K562 (cell line): ENCODE results near the gene DCP1B. TPM values are rescaled to one million over a fixed set of nuclear protein-coding genes. Genes with fewer than 3 reads are reported as not detected.

Experiments
- CBFA2T3 ChIP-seq: fragments of 450-650 bp; IDR thresholded peaks from 2 replicates; pipeline ENCODE4 v1.6.1; 2017
- CBFB ChIP-seq: sonication (generic); formaldehyde crosslinking; IDR thresholded peaks from 2 replicates; pipeline ENCODE4 v1.4.0; 2020; ENCODE audit warnings: mild to moderate bottlenecking, missing genetic modification reagents
- DIDO1 ChIP-seq: fragments of 450-650 bp; IDR thresholded peaks from 2 replicates; pipeline ENCODE4 v1.6.1; 2016; ENCODE audit warnings: low read depth, missing biosample characterization, missing genetic modification characterization
- DPF2 ChIP-seq: fragments of 450-650 bp; IDR thresholded peaks from 2 replicates; pipeline ENCODE4 v1.6.1; 2016
- EP300 ChIP-seq: IDR thresholded peaks from 2 replicates; pipeline ENCODE4 v1.6.1; 2012; ENCODE audit warnings: low read length, improper control_type of control experiment
- HMG20B ChIP-seq: fragments of 250-450 bp; sonication (Bioruptor Pico); IDR thresholded peaks from 2 replicates; pipeline ENCODE4 v1.5.0; 2021; ENCODE audit warnings: mild to moderate bottlenecking
- KAT7 ChIP-seq: sonication (generic); formaldehyde crosslinking; IDR thresholded peaks from 2 replicates; pipeline ENCODE4 v1.8.0; 2022; ENCODE audit warnings: missing genetic modification reagents, mild to moderate bottlenecking, borderline replicate concordance
- L3MBTL2 ChIP-seq: fragments of 450-650 bp; IDR thresholded peaks from 2 replicates; pipeline ENCODE4 v1.6.1; 2016; ENCODE audit warnings: mild to moderate bottlenecking, moderate library complexity
- MXI1 ChIP-seq: IDR thresholded peaks from 2 replicates; pipeline ENCODE4 v1.6.1; 2011; ENCODE audit warnings: low read depth, mild to moderate bottlenecking, improper control_type of control experiment, low read length
- PCBP1 ChIP-seq: fragments of 200-400 bp; formaldehyde crosslinking; IDR thresholded peaks from 2 replicates; pipeline ENCODE4 v1.6.1; 2018; ENCODE audit warnings: mild to moderate bottlenecking, low read depth, low read length; ENCODE audit not compliant: poor library complexity, severe bottlenecking
- PRDM10 ChIP-seq: fragments of 450-650 bp; IDR thresholded peaks from 2 replicates; pipeline ENCODE4 v1.6.1; 2018; ENCODE audit not compliant: partially characterized antibody
- PTTG1 ChIP-seq: fragments of 450-650 bp; IDR thresholded peaks from 2 replicates; pipeline ENCODE4 v1.6.1; 2016; ENCODE audit warnings: low read depth, mild to moderate bottlenecking, missing genetic modification characterization, missing compliant biosample characterization
- RNF2 ChIP-seq: sonication (generic); IDR thresholded peaks from 2 replicates; pipeline ENCODE4 v1.6.1; 2016
- SAP30 ChIP-seq: fragments of 200-600 bp; sonication (generic); IDR thresholded peaks from 2 replicates; pipeline ENCODE4 v1.6.1; 2012; ENCODE audit warnings: borderline replicate concordance, low read depth, mild to moderate bottlenecking, moderate library complexity, low read length, control low read depth, inconsistent platforms; ENCODE audit not compliant: insufficient read depth, poor library complexity, severe bottlenecking
- ZBTB40 ChIP-seq, 2 experiments: fragments of 450-650 bp in 1 of 2; sonication (generic) in 1 of 2; formaldehyde crosslinking in 1 of 2; IDR thresholded peaks; 2 replicates each; pipeline versions ENCODE4 v1.7.1 to v1.9.0; 2016 to 2022; ENCODE audit warnings: inconsistent platforms in 1 of 2, mild to moderate bottlenecking in 1 of 2, missing genetic modification reagents in 1 of 2
- polyA plus RNA-seq, 8 experiments: library from polyadenylated mRNA; depleted of rRNA in 4 of 8; stranded (reverse) in 5 of 8; unstranded in 3 of 8; fragments of >200 nt; fragmentation: Nextera tagmentation in 2 of 8; fragmentation: Illumina TruSeq in 1 of 8; extraction: Ambion mirVana in 2 of 8; extraction: Trizol in 1 of 8; gene quantifications; 2 replicates each; pipeline versions ENCODE4 v1.2.1 to v1.2.3, GENCODE V29; 2011 to 2014; ENCODE audit warnings: inconsistent platforms in 1 of 8, missing spikeins in 1 of 8
- total RNA-seq, 7 experiments: library from RNA; depleted of rRNA in 6 of 7; stranded (reverse); fragments of >200 nt in 6 of 7; fragmentation: Illumina TruSeq in 2 of 7; extraction: Trizol in 2 of 7; gene quantifications; 2 replicates each; pipeline versions ENCODE4 v1.2.1 to v1.2.3, GENCODE V29; 2011 to 2021; ENCODE audit warnings: low replicate concordance in 1 of 7

Gene DCP1B
- total and polyA plus RNA-seq, 9 of the 15 experiments (the other 6 are each of a cell fraction or from before 2014, with no cell fraction given) = 0.83 to 7.3 (median 3.4) TPM

GRCh38 chr12:2004113-2004929 is at the start of gene DCP1B (continued):
- peak; percentile 52 for TF ChIP-seq ZBTB40 (IDR thresholded peaks at IDR 0.05)
- TF ChIP-seq ZBTB40 (CRISPR knock-in tag; IDR thresholded peaks at IDR 0.05) = no peak
- TF ChIP-seq DPF2 = peak; percentile 26; the same call in 1 of the 2 replicates
- TF ChIP-seq PTTG1 = no peak
- no peak for TF ChIP-seq EP300
- peak; percentile 35 for TF ChIP-seq PCBP1
- TF ChIP-seq CBFA2T3 = no peak
- TF ChIP-seq HMG20B (CRISPR knock-in tag) = no peak
- no peak for TF ChIP-seq KAT7 (CRISPR knock-in tag)
- TF ChIP-seq SAP30 = peak; percentile 84
- TF ChIP-seq RNF2 = 0 out of 2 replicates have a peak, but pooled peaks have one; percentile 33
- peak; percentile 87 for TF ChIP-seq L3MBTL2
- no peak; the same call in 1 of the 2 replicates for TF ChIP-seq CBFB (CRISPR knock-in tag)
- peak; percentile 64; the same call in 1 of the 2 replicates for TF ChIP-seq MXI1
- peak; percentile 52 for TF ChIP-seq PRDM10
- TF ChIP-seq DIDO1 (tag) = no peak
